GM18519 (cell line): ENCODE measurements around the gene DNAH14.
"Not testable (repeated sequence)": the region's sequence is repeated elsewhere in the genome, so short reads cannot be mapped to it uniquely, and the experiment has no call there.

ENCODE experiments used
- ATAC-seq: cut with Tn5 transposase; IDR thresholded peaks from one replicate; pipeline ENCODE4 v1.9.1; 2021; ENCODE audit warnings: mild to moderate bottlenecking, moderate library complexity; ENCODE audit not compliant: unreplicated experiment, low FRiP score

Gene DNAH14

GRCh38 chr1:225374996-225375395 is 445.5 kb downstream of the DNAH14 start:
- ATAC-seq = no peak

- ATAC-seq = no peak
Observed at GRCh38 chr1:225378880-225379279, 449.4 kb downstream of the DNAH14 start.

GRCh38 chr1:225380691-225381090 is 451.2 kb downstream of the DNAH14 start:
- no peak for ATAC-seq

- not testable (repeated sequence) for ATAC-seq
Observed at GRCh38 chr1:225386860-225387259, 457.4 kb downstream of the DNAH14 start.

GRCh38 chr1:225388372-225388771 is 458.9 kb downstream of the DNAH14 start:
- no peak for ATAC-seq

GRCh38 chr1:225389843-225390242 is 460.4 kb downstream of the DNAH14 start:
- ATAC-seq = no peak

- ATAC-seq = no peak
Observed at GRCh38 chr1:225396357-225396756, 466.9 kb downstream of the DNAH14 start.

GRCh38 chr1:225400968-225401367 is 471.5 kb downstream of the DNAH14 start:
- ATAC-seq = no peak

GRCh38 chr1:225406976-225407725 is 477.7 kb downstream of the DNAH14 start:
- ATAC-seq = no peak

- no peak for ATAC-seq
Observed at GRCh38 chr1:225407755-225408154, 478.3 kb downstream of the DNAH14 start.

- ATAC-seq = no peak
Observed at GRCh38 chr1:225408249-225408648, 478.8 kb downstream of the DNAH14 start.

- ATAC-seq = no peak
Observed at GRCh38 chr1:225409051-225409450, 479.6 kb downstream of the DNAH14 start.

GRCh38 chr1:225410036-225410435 is 480.6 kb downstream of the DNAH14 start:
- ATAC-seq = no peak

GRCh38 chr1:225412321-225412720 is 482.8 kb downstream of the DNAH14 start:
- no peak for ATAC-seq

GRCh38 chr1:225412803-225413351 is 483.4 kb downstream of the DNAH14 start:
- no peak for ATAC-seq

GRCh38 chr1:225413708-225414375 is 484.4 kb downstream of the DNAH14 start:
- no peak for ATAC-seq

GRCh38 chr1:225415307-225415706 is 485.8 kb downstream of the DNAH14 start:
- no peak for ATAC-seq

- ATAC-seq = no peak
Observed at GRCh38 chr1:225415967-225416745, 486.7 kb downstream of the DNAH14 start.

- no peak for ATAC-seq
Observed at GRCh38 chr1:225418059-225418458, 488.6 kb downstream of the DNAH14 start.

GRCh38 chr1:225418598-225418997 is 489.1 kb downstream of the DNAH14 start:
- ATAC-seq = no peak

GRCh38 chr1:225422031-225422605 is 492.6 kb downstream of the DNAH14 start:
- ATAC-seq = no peak
